NCI-H345 (cell line): ENCODE data around the gene FAM13A.

ENCODE experiments used
- DNase-seq: peaks from one replicate; lab custom pipeline; 2025; lab: John Stamatoyannopoulos, UW

FAM13A gene

DNA sequence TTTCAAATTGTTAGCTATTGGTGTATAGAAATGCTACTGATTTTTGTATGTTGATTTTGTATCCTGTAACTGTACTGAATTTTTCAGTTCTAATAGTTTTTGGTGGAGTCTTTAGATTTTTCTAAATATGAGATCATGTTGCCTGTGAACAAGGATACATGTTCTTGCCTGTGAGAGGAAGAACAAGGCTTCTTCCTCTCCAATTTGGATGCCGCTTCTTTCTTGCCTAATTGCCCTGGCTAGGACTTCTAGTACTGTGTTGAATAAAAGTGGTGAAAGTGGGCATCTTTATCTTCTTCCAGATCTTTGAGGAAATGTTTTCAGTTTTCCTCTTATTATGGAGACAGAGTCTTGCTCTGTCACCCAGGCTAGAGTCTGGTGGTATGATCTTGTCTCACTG lies 343.2 kb downstream of the FAM13A start:
- DNase-seq, result no peak

DNA sequence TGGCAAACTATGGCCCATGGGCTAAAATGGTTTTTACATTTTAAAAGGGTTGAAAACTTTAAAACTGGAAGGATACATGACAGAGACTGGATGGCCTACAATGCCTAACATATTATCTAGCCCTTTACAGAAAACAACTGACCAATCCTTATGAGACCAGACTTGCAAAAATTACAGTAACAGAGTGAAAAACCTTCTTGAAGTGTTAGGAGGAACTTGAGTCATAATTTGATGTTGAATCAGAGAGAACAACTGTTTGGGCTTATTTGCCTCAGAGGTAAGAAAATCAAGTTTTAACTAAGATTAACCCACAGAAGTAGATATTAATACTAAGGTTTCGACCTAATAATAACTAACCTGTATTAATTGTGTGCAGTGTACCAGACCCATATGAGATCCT lies 347.0 kb downstream of the FAM13A start:
- DNase-seq, result no peak

DNA sequence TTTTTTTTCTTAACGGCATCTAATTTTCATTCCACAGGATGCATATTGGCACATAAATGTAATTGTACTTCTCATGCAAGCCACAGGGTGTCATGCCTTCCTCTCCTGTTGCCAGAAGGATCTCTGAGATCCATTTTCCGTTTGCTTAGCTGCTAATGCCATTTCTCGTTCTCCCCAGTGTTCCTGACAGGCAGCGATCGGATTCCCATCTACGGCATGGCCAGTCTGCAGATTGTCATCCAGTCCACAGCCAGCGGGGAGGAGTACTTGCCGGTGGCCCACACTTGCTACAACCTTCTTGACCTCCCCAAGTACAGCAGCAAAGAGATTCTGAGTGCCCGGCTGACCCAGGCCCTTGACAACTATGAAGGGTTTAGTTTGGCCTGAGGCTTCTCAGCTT lies 350.4 kb downstream of the FAM13A start:
- no peak for DNase-seq

DNA sequence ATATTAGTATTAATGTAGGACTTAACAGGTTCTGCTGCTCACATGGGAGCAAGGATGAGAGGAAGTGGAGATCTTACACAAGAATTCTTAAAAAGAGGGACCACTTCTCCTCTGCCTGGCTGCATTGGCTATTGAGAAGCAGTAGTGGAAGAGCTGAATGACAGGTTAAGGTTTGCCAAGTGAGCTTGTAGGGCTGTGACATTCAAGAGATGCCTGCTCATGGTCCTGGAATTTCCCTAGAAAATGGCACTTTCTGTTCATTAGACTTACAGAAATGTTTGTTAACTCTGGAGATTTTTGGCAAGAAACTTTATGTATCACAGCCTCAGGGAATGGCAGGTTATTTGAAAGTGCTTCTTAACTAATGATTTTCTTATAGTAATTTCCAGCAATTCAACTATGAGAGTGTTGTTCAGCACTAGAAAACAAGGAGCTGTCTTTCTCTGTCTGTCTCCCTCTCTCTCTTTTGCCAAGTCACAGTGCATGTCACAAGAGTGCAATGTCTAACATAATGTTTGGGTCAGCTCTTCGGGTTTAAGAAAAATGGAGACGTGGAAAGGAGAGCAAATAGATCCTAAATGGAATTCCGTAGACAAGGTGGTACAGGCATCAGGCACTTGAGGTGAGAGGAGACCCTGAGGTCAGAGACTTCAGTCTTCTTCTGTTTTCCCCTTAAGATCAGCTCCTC lies 351.0 kb downstream of the FAM13A start:
- DNase-seq, result no peak

DNA sequence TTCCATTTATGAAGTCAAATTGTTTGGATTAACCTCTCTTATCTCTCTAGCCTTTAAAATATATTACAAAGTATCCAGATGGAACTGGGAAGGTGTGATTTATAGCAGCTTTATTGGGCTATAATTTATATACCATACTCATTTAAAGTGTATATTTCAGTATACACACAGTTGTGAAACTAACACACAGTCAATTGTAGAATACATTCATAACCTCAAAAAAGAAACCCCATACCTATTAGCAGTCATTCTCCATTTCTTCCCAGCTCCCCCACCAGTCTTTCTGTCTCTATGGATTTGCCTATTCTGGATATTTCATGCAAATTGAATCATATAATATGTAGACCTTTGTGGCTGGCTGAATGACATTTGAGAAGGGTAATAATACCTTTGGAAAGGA lies 351.8 kb downstream of the FAM13A start:
- DNase-seq, result no peak

DNA sequence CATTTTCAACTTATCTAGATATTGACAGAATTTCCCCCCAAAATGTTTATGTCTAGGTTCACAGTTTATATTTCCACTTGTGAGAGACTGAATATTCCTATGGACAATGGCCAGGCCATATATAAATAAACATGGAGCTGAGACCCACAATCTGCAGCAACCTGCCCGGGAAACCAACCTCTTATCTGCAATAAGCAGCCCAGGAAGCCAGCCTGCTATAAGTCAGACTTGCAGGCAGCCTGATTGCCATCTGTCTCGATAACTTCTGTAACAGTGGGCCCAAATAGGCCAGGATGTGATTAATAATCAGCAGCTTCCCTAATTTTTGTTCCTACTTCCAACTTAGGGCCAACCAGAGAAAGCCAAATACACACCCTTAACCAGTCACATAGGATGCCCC lies 354.2 kb downstream of the FAM13A start:
- no peak for DNase-seq

DNA sequence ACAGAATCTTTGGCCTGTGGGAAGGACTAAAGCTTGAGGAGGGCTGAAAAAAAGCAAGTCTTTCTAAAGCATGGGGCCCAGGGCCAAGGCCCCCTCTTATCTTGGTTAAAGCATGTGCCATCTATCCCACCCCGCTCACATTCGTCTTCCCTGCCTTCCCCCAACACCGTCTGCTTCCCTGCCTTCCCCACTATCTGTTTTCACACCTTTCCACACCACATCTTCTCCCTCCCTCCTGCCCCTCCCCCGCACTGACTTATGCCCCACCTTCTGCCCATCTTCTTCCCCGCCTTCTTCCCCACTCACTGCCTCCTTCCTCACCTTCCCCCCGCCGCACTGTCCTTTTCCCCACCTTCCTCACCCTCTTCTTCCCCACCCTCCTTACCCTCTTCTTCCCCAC lies 358.5 kb downstream of the FAM13A start:
- no peak for DNase-seq

DNA sequence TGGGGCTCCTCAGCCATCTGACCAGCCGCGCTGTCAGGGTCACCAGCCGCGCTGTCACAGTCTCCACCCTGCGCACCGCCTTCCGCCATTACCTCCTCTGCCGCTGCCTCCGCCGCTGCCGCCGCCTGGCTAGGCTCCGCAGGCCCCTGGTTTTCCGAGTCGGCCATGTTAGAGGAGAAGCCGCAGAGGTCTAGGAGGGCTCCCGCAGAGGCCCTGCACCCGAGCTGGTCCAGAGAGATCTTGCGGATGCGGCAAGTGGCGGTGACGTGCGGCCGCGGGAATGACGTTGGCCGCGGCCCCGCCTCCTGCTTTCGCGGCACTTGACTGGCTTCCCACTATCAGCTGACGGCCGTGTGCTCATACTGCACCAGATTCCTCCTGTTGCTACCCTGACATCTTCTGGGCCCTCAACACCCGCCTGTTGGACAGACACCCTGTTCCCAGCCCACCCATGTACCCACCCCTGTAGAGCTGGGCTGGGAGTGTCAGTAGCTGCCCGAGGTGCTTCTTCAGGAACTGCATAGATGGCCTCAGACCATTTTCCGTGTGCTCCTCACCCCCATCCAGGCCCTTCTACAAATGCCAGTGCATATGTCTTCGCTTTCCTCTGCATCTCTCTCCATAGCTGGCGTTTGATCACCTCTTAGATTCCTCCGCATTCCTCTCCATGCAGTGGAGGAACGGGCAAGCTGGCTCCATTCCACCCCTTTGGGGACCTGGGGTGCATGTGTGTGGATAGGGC lies 359.2 kb downstream of the FAM13A start, which contains the start of gene NAP1L5:
NAP1L5 (minus strand) TSS at position 242 of the 742 bp plus-strand sequence; CDS start at position 167, 75 bp downstream.
- DNase-seq, result peak; percentile 78

DNA sequence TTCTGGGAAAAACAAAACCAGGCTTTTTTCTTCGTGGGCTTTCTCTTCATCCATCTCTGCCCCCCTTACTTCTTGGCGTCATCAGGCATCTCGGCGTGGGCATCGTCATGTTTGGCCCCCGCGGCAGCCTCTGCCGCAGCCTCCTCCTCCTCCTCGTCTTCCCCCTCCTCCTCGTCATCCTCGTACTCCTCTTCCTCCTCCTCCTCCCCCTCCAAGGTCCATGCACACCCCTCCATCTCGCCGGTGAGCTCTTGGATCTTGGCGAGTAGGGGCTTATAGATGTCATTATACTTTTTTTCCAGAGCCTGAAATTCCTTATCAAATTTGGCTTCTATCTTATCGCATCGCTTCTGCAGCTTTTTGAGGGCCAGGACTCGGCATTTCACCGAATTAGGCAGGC lies 359.8 kb downstream of the FAM13A start:
- DNase-seq, result no peak

DNA sequence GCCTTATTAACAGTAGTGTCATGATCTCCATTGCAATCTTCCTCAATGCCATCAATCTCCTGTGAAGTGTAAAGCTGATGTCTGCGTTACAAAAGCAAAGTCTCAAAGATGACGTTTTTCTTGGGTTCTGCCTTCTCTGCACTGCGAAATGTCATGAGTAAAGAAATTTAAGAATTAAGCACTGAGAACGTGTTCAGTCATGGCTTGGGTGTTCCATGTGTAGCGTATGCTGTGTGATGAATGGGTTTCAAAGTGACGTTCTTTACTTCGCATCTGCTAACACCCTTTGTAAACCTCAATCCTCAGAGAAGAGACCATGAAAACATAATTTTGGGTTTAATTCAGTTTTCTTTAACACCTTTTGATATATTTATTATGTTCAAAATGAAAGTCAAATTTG lies 360.4 kb downstream of the FAM13A start:
- no peak for DNase-seq

DNA sequence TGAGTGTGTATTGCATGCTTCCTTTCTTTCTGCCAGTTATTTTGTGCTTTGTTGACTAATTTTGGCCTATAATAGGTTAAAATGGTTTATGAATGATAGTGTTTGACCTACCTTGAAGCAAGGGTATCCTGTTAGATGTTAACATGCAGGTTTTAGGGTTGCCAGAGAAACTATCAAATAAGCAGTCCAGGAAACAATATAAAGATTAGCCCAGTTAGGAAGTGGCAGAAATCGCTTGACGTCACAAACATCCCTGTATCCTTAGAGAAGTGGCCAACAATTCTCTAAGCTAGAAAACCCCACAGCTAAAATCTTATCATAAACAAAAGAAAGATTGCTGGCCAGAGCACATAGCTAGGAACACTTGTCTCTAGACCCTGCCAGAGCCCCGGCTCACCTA lies 363.2 kb downstream of the FAM13A start:
- DNase-seq, result no peak

DNA sequence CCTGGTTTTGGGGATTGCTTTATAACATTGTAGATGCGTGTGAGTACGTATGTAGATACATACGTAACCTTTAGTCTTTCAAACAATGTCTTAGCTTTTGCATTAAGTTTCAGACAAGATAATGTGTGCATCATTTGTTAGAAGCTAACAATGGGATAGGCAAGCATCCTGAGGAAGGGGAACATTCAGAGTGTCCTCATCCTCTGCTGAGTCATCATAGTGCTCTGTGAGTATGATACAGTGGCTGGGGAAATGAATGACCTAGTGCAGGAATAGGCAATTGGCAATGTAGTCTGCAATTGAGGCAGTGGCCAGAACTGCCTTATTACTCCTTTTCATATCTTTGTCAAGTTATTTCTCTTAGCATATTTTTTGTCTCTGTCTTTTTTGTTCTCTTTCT lies 366.6 kb downstream of the FAM13A start:
- no peak for DNase-seq

DNA sequence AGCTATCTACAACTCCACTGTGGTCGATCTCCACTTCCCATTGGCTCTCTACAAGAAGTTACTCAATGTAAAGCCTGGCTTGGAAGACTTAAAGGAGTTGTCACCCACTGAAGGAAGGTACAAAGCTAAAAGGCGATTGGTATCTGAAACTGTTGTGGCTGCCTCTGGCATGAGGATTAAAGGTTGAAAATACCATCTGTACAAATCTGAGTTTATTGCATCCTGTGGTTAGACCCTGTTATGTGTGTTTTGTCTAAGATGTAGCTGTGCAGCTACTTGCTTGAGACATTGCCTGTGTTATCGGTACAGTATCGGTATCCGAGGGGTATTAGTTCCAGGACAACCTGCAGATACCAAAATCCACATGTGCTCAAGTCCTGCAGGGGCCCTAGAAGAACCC lies 375.8 kb downstream of the FAM13A start:
- DNase-seq, result no peak
